Skeletal muscle cell (primary cell): Measurements from ENCODE around the gene EIF4G1.

ENCODE experiments used
- DNase-seq: peaks from one replicate; pipeline ENCODE4 v3.0.0-alpha.2; 2010; ENCODE audit warnings: low read depth
- H3K4me3 ChIP-seq: 2 replicates; pipeline ENCODE4 v1.5.1; 2011; ENCODE audit warnings: low read depth, mild to moderate bottlenecking, control low read depth, low read length, moderate library complexity

EIF4G1 gene

GRCh38 chr3:184380185-184380626 lies 65.8 kb downstream of the EIF4G1 start:
- H3K4me3 ChIP-seq: peak overlapping the region; percentile 36
- no peak for DNase-seq

- peak overlapping the region; percentile 36 for H3K4me3 ChIP-seq
- no peak for DNase-seq
These were observed 66.3 kb downstream of the EIF4G1 start for GRCh38 chr3:184380627-184381260.

- no peak for DNase-seq
- H3K4me3 ChIP-seq: no peak overlapping the region
These were observed 67.1 kb downstream of the EIF4G1 start for GRCh38 chr3:184381261-184382224.

GRCh38 chr3:184382326-184383032 lies 68.1 kb downstream of the EIF4G1 start:
- H3K4me3 ChIP-seq: no peak overlapping the region
- DNase-seq: no peak

- no peak overlapping the region for H3K4me3 ChIP-seq
- no peak for DNase-seq
These were observed 68.8 kb downstream of the EIF4G1 start for GRCh38 chr3:184383033-184383740.

GRCh38 chr3:184384342-184384741 lies 69.9 kb downstream of the EIF4G1 start:
- no peak overlapping the region for H3K4me3 ChIP-seq
- no peak for DNase-seq
